ENCODE results near the gene CNTRL.
"Not testable (repeated sequence)": the region's sequence is repeated elsewhere in the genome, so short reads cannot be mapped to it uniquely, and the experiment has no call there.

CNTRL gene

GRCh38 chr9:121123816-121124535 lies 49.2 kb downstream of the CNTRL start:
- peaks cover 22% of the 10 kb centered on the region for H3K4me1 ChIP-seq
- no peaks in the 10 kb centered on the region for H3K27me3 ChIP-seq (ENCODE audit: low read depth)
- no peak overlapping the region for H3K4me3 ChIP-seq
- DNase-seq (ENCODE audit: low spot score in 2 of 2): peak in 1 of 2 experiments; percentile 35
- peaks cover 5% of the 10 kb centered on the region for H3K36me3 ChIP-seq (replicated peaks)
- in situ Hi-C loops (cut with MboI; ENCODE audit: low sequenced_read_pairs): no loop called here
- H3K9me3 ChIP-seq: no peaks in the 10 kb centered on the region; the same call in 1 of the 2 replicates

- in situ Hi-C loops (cut with MboI; ENCODE audit: low sequenced_read_pairs): no loop called here
- Histone ChIP-seq H3K36me3 (replicated peaks) (peaks cover 5% of the 10 kb centered on the region), H3K9me3 (no peaks in the 10 kb centered on the region; the same call in 1 of the 2 replicates), H3K27me3 (ENCODE audit: low read depth) (no peaks in the 10 kb centered on the region), H3K4me3 (no peak overlapping the region), H3K4me1 (peaks cover 22% of the 10 kb centered on the region)
- DNase-seq (ENCODE audit: low spot score in 2 of 2): no peak
Observed at GRCh38 chr9:121125590-121125989, 50.8 kb downstream of the CNTRL start.

GRCh38 chr9:121129384-121129783 lies 54.6 kb downstream of the CNTRL start:
- in situ Hi-C loops (cut with MboI; ENCODE audit: low sequenced_read_pairs): not testable (repeated sequence)

GRCh38 chr9:121133104-121133816 lies 58.5 kb downstream of the CNTRL start:
- no peaks in the 10 kb centered on the region for H3K4me1 ChIP-seq
- no peak overlapping the region for H3K4me3 ChIP-seq
- H3K9me3 ChIP-seq: no peaks in the 10 kb centered on the region; the same call in 1 of the 2 replicates
- peaks cover 5% of the 10 kb centered on the region for H3K36me3 ChIP-seq (replicated peaks)
- no peaks in the 10 kb centered on the region for H3K27me3 ChIP-seq (ENCODE audit: low read depth)
- peak in 1 of 2 experiments; percentile 30 for DNase-seq (ENCODE audit: low spot score in 2 of 2)
- in situ Hi-C loops (cut with MboI; ENCODE audit: low sequenced_read_pairs): no loop called here

More at GRCh38 chr9:121129384-121129783, 54.6 kb downstream of the CNTRL start:
- H3K27me3 ChIP-seq (ENCODE audit: low read depth); H3K4me1 ChIP-seq; H3K36me3 ChIP-seq (replicated peaks); DNase-seq (ENCODE audit: low spot score in 2 of 2); H3K4me3 ChIP-seq; H3K9me3 ChIP-seq: not testable (repeated sequence)

- no peak for DNase-seq (ENCODE audit: low spot score in 2 of 2)
- H3K27me3 ChIP-seq (ENCODE audit: low read depth): no peaks in the 10 kb centered on the region
- H3K4me1 ChIP-seq: no peaks in the 10 kb centered on the region
- no peaks in the 10 kb centered on the region for H3K9me3 ChIP-seq
- no peak overlapping the region for H3K4me3 ChIP-seq
- H3K36me3 ChIP-seq (replicated peaks): peaks cover 10% of the 10 kb centered on the region
- in situ Hi-C loops (cut with MboI; ENCODE audit: low sequenced_read_pairs): no loop called here
Observed at GRCh38 chr9:121135642-121136041, 60.9 kb downstream of the CNTRL start.

- in situ Hi-C loops (cut with MboI; ENCODE audit: low sequenced_read_pairs): no loop called here
- peaks cover 25% of the 10 kb centered on the region for H3K36me3 ChIP-seq (replicated peaks)
Observed at GRCh38 chr9:121138561-121138960, 63.8 kb downstream of the CNTRL start.

GRCh38 chr9:121138973-121139372 lies 64.2 kb downstream of the CNTRL start:
- Histone ChIP-seq H3K4me3 (no peak overlapping the region), H3K9me3 (no peaks in the 10 kb centered on the region), H3K4me1 (no peaks in the 10 kb centered on the region; the same call in 1 of the 2 replicates), H3K27me3 (ENCODE audit: low read depth) (no peaks in the 10 kb centered on the region), H3K36me3 (replicated peaks) (peaks cover 30% of the 10 kb centered on the region)
- in situ Hi-C loops (cut with MboI; ENCODE audit: low sequenced_read_pairs): no loop called here
- no peak for DNase-seq (ENCODE audit: low spot score in 2 of 2)

More at GRCh38 chr9:121138561-121138960, 63.8 kb downstream of the CNTRL start:
- Histone ChIP-seq H3K9me3 (no peaks in the 10 kb centered on the region), H3K4me3 (no peak overlapping the region), H3K27me3 (ENCODE audit: low read depth) (no peaks in the 10 kb centered on the region), H3K4me1 (no peaks in the 10 kb centered on the region; the same call in 1 of the 2 replicates)
- DNase-seq (ENCODE audit: low spot score in 2 of 2): no peak

GRCh38 chr9:121140162-121140561 lies 65.4 kb downstream of the CNTRL start:
- H3K4me3 ChIP-seq: no peak overlapping the region
- H3K4me1 ChIP-seq: no peaks in the 10 kb centered on the region; the same call in 1 of the 2 replicates
- H3K36me3 ChIP-seq (replicated peaks): peaks cover 35% of the 10 kb centered on the region
- no peaks in the 10 kb centered on the region for H3K9me3 ChIP-seq
- in situ Hi-C loops (cut with MboI; ENCODE audit: low sequenced_read_pairs): no loop called here
- DNase-seq (ENCODE audit: low spot score in 2 of 2): no peak
- H3K27me3 ChIP-seq (ENCODE audit: low read depth): no peaks in the 10 kb centered on the region

- in situ Hi-C loops (cut with MboI; ENCODE audit: low sequenced_read_pairs): no loop called here
- DNase-seq (ENCODE audit: low spot score in 2 of 2): no peak
- Histone ChIP-seq H3K36me3 (replicated peaks) (peaks cover 36% of the 10 kb centered on the region), H3K4me1 (no peaks in the 10 kb centered on the region; the same call in 1 of the 2 replicates), H3K27me3 (ENCODE audit: low read depth) (no peaks in the 10 kb centered on the region), H3K4me3 (no peak overlapping the region), H3K9me3 (no peaks in the 10 kb centered on the region)
Observed at GRCh38 chr9:121141306-121141705, 66.6 kb downstream of the CNTRL start.

GRCh38 chr9:121141706-121142105 lies 67.0 kb downstream of the CNTRL start:
- no peak for DNase-seq (ENCODE audit: low spot score in 2 of 2)
- H3K9me3 ChIP-seq: no peaks in the 10 kb centered on the region
- peaks cover 39% of the 10 kb centered on the region for H3K36me3 ChIP-seq (replicated peaks)
- no peak overlapping the region for H3K4me3 ChIP-seq
- no peaks in the 10 kb centered on the region; the same call in 1 of the 2 replicates for H3K4me1 ChIP-seq
- no peaks in the 10 kb centered on the region for H3K27me3 ChIP-seq (ENCODE audit: low read depth)
- in situ Hi-C loops (cut with MboI; ENCODE audit: low sequenced_read_pairs): no loop called here

GRCh38 chr9:121143771-121144170 lies 69.0 kb downstream of the CNTRL start:
- Histone ChIP-seq H3K9me3 (no peaks in the 10 kb centered on the region), H3K36me3 (replicated peaks) (peaks cover 49% of the 10 kb centered on the region), H3K4me1 (no peaks in the 10 kb centered on the region; the same call in 1 of the 2 replicates), H3K4me3 (no peak overlapping the region), H3K27me3 (ENCODE audit: low read depth) (no peaks in the 10 kb centered on the region)
- DNase-seq (ENCODE audit: low spot score in 2 of 2): no peak
- in situ Hi-C loops (cut with MboI; ENCODE audit: low sequenced_read_pairs): no loop called here

- in situ Hi-C loops (cut with MboI; ENCODE audit: low sequenced_read_pairs): no loop called here
- no peak for DNase-seq (ENCODE audit: low spot score in 2 of 2)
- H3K36me3 ChIP-seq (replicated peaks): peaks cover 50% of the 10 kb centered on the region
- no peaks in the 10 kb centered on the region for H3K9me3 ChIP-seq
- no peak overlapping the region for H3K4me3 ChIP-seq
- no peaks in the 10 kb centered on the region; the same call in 1 of the 2 replicates for H3K4me1 ChIP-seq
- no peaks in the 10 kb centered on the region for H3K27me3 ChIP-seq (ENCODE audit: low read depth)
Observed at GRCh38 chr9:121144482-121144881, 69.7 kb downstream of the CNTRL start.

- Histone ChIP-seq H3K9me3 (no peaks in the 10 kb centered on the region), H3K36me3 (replicated peaks) (peaks cover 27% of the 10 kb centered on the region), H3K4me1 (no peaks in the 10 kb centered on the region), H3K27me3 (ENCODE audit: low read depth) (no peaks in the 10 kb centered on the region), H3K4me3 (no peak overlapping the region)
- no peak for DNase-seq (ENCODE audit: low spot score in 2 of 2)
- in situ Hi-C loops (cut with MboI; ENCODE audit: low sequenced_read_pairs): no loop called here
Observed at GRCh38 chr9:121150188-121150587, 75.4 kb downstream of the CNTRL start.

- H3K4me3 ChIP-seq: no peak overlapping the region
- peaks cover 18% of the 10 kb centered on the region for H3K36me3 ChIP-seq (replicated peaks)
- H3K27me3 ChIP-seq (ENCODE audit: low read depth): no peaks in the 10 kb centered on the region
- no peaks in the 10 kb centered on the region for H3K9me3 ChIP-seq
- DNase-seq (ENCODE audit: low spot score in 2 of 2): no peak
- in situ Hi-C loops (cut with MboI; ENCODE audit: low sequenced_read_pairs): no loop called here
- H3K4me1 ChIP-seq: no peaks in the 10 kb centered on the region
Observed at GRCh38 chr9:121153642-121154041, 78.9 kb downstream of the CNTRL start.

Data from HAP-1 (cell line).